CD4-positive, alpha-beta memory T cell (primary cell): ENCODE data around the gene MINAR1. TPM values are rescaled to one million over a fixed set of nuclear protein-coding genes. Genes with fewer than 3 reads are reported as not detected.

Source experiments
- CTCF ChIA-PET: fragments of 350-600 bp; sonication (Branson Sonifier 250); formaldehyde crosslinking; loops from one replicate; lab custom pipeline; 2021; ENCODE audit warnings: inconsistent platforms; ENCODE audit not compliant: partially characterized antibody; lab: Charles Lee
- POLR2A ChIA-PET: fragments of 350-600 bp; sonication (Branson Sonifier 250); formaldehyde crosslinking; loops from one replicate; lab custom pipeline; 2021; ENCODE audit not compliant: partially characterized antibody; lab: Charles Lee
- DNase-seq, 5 donors: peaks; one replicate each; pipeline versions ENCODE4 v3.0.0 to v3.0.0-alpha.2; 2020 to 2022; ENCODE audit warnings: mixed read lengths in 1 of 5
- H3K27ac ChIP-seq: one replicate; pipeline ENCODE4 v1.7.0; 2013; ENCODE audit warnings: low read depth, low read length
- H3K27me3 ChIP-seq: 2 replicates; pipeline ENCODE4 v1.7.0; 2013; ENCODE audit warnings: mild to moderate bottlenecking, low read length, moderate library complexity; ENCODE audit not compliant: insufficient read depth
- H3K36me3 ChIP-seq: 2 replicates; pipeline ENCODE4 v1.7.0; 2013; ENCODE audit warnings: mild to moderate bottlenecking, low read length, moderate library complexity; ENCODE audit not compliant: insufficient read depth
- H3K4me1 ChIP-seq: 2 replicates; pipeline ENCODE4 v1.7.0; 2013; ENCODE audit warnings: mild to moderate bottlenecking, low read length, moderate library complexity; ENCODE audit not compliant: insufficient read depth
- H3K4me3 ChIP-seq, 2 donors: one replicate each; pipeline ENCODE4 v1.7.0; 2013; ENCODE audit warnings: low read length in 2 of 2, mild to moderate bottlenecking in 1 of 2
- H3K9me3 ChIP-seq, 2 donors: one replicate each; pipeline ENCODE4 v1.7.0; 2013; ENCODE audit warnings: low read length in 2 of 2, control low read depth in 1 of 2; ENCODE audit not compliant: control insufficient read depth in 1 of 2
- H3K27ac Mint-ChIP-seq, 7 donors: one replicate each; pipeline ENCODE4 v1.8.0; 2020 to 2021; ENCODE audit warnings: mixed read lengths in 7 of 7, mild to moderate bottlenecking in 6 of 7, inconsistent platforms in 3 of 7, moderate library complexity in 3 of 7
- H3K27me3 Mint-ChIP-seq, 2 donors: one replicate each; pipeline ENCODE4 v1.8.0; 2020 to 2021; ENCODE audit warnings: mixed read lengths in 2 of 2
- H3K36me3 Mint-ChIP-seq, 2 donors: one replicate each; pipeline ENCODE4 v1.8.0; 2020 to 2021; ENCODE audit warnings: mixed read lengths in 2 of 2, inconsistent platforms in 1 of 2, mild to moderate bottlenecking in 1 of 2
- H3K4me1 Mint-ChIP-seq, 4 donors: one replicate each; pipeline ENCODE4 v1.8.0; 2020 to 2021; ENCODE audit warnings: mixed read lengths in 4 of 4, mild to moderate bottlenecking in 1 of 4
- H3K4me3 Mint-ChIP-seq, 8 donors: one replicate each; pipeline ENCODE4 v1.8.0; 2020 to 2021; ENCODE audit warnings: mixed read lengths in 8 of 8, mild to moderate bottlenecking in 7 of 8, moderate library complexity in 6 of 8, inconsistent platforms in 3 of 8
- H3K9me3 Mint-ChIP-seq, 8 donors: one replicate each; pipeline ENCODE4 v1.8.0; 2020 to 2021; ENCODE audit warnings: mixed read lengths in 8 of 8, mild to moderate bottlenecking in 5 of 8, inconsistent platforms in 3 of 8, moderate library complexity in 1 of 8
- intact Hi-C: fragments of 100-400 bp; cut with micrococcal nuclease; formaldehyde crosslinking; loops from one replicate; pipeline ENCODE4 v1.15.1; 2023
- polyA plus RNA-seq, 2 donors: library from polyadenylated mRNA; unstranded; fragments of 300-500 nt; fragmentation: Illumina TruSeq; gene quantifications; one replicate each; pipeline ENCODE4 v1.2.3, GENCODE V29; 2021
- total RNA-seq, 2 experiments: library from RNA; stranded (reverse); gene quantifications; one replicate each; pipeline ENCODE4 v1.2.3, GENCODE V29; 2021

The MINAR1 gene
- total and polyA plus RNA-seq, 4 experiments from 2014 or later: 0.07 to 0.32 (median 0.30) TPM; not detected in 1

DNA sequence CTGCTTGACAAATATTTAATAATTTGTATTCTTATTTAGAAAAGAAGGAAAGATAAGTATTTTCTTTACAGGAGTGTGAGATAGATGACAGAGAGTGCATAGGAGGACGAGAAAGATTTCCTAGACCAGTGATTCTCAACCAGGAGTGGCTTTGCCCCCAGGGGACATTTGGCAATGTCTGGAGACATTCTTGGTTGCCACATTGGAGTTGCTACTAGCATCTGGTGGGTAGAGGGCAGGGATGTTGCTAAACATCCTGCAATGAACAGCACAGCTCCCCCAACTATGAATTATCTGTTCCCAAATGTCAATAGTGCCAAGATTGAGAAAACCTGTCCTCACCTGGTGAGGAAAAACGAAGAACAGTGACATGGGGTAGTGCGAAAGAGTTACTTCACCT is 30.8 kb upstream of the MINAR1 start:
- no peaks in the 10 kb centered on the region for H3K36me3 ChIP-seq
- intact Hi-C loops: no loop called here
- POLR2A ChIA-PET: no interaction called here
- DNase-seq: no peak
- no peak overlapping the region for H3K27ac Mint-ChIP-seq
- no peaks in the 10 kb centered on the region for H3K27me3 Mint-ChIP-seq
- no peak overlapping the region for H3K4me3 Mint-ChIP-seq
- H3K4me1 ChIP-seq: no peaks in the 10 kb centered on the region
- H3K27me3 ChIP-seq: no peaks in the 10 kb centered on the region
- H3K4me1 Mint-ChIP-seq: no peaks in the 10 kb centered on the region
- H3K4me3 ChIP-seq: no peak overlapping the region
- no peak overlapping the region for H3K27ac ChIP-seq
- H3K9me3 Mint-ChIP-seq: no peaks in the 10 kb centered on the region
- peaks cover 2 to 21% of the 10 kb centered on the region in 2 donors for H3K36me3 Mint-ChIP-seq
- CTCF ChIA-PET: no interaction called here
- H3K9me3 ChIP-seq: no peaks in the 10 kb centered on the region

DNA sequence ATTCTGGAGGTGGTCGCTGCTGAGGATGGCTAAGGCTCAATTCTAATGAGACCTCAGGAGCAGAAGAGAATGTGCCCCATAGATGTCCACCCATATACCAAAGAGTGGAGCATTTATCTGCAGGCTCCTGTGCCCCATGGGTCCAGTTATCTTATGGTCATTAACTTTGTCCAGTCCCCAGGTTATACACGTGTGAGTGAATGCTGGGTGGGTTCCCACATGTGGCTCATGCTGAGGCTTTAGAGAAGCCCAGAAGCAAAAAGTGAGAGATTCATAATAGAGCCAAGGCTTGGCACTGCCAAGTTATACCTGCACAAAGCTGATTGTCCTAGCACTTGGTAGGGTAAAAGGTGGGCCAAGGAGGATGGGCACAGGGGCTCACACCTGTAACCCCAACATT is 30.0 kb upstream of the MINAR1 start:
- no peaks in the 10 kb centered on the region for H3K27me3 ChIP-seq
- H3K4me3 ChIP-seq: no peak overlapping the region
- Mint-ChIP-seq H3K9me3 (no peaks in the 10 kb centered on the region), H3K4me3 (no peak overlapping the region), H3K4me1 (no peaks in the 10 kb centered on the region), H3K27me3 (no peaks in the 10 kb centered on the region), H3K27ac (no peak overlapping the region), H3K36me3 (peaks cover 2 to 21% of the 10 kb centered on the region in 2 donors)
- POLR2A ChIA-PET: no interaction called here
- no peak overlapping the region for H3K27ac ChIP-seq
- no peaks in the 10 kb centered on the region for H3K4me1 ChIP-seq
- CTCF ChIA-PET: no interaction called here
- H3K36me3 ChIP-seq: no peaks in the 10 kb centered on the region
- no peak for DNase-seq
- H3K9me3 ChIP-seq: no peaks in the 10 kb centered on the region
- intact Hi-C loops: no loop called here

DNA sequence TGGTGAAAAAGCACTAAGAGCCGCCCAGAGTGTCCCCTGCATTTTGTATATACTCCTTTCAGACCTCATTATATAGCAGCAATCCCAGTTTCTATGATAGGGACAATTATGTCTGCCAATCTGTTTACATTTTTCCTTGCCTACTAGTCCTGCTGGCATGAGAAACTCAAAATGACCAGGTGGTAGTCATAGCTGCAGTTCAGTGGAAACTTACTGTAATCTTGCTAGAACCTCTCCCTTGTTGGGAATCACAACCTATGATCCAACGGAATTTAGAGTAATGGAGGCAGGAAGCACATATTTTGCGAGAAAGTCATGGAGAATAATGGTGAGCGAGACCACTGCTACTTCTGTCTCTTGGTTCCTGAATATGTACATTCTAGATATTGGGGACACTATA is 28.6 kb upstream of the MINAR1 start:
- DNase-seq: no peak
- ChIA-PET POLR2A (no interaction called here), CTCF (interaction anchor here (1.6 kb wide), 1 partner anchor 23 kb away, joined by 3 read pairs; no protein-coding TSS in a partner anchor)
- Histone ChIP-seq H3K4me3 (no peak overlapping the region), H3K9me3 (no peaks in the 10 kb centered on the region), H3K4me1 (no peaks in the 10 kb centered on the region), H3K27ac (no peak overlapping the region), H3K36me3 (no peaks in the 10 kb centered on the region), H3K27me3 (no peaks in the 10 kb centered on the region)
- no peaks in the 10 kb centered on the region for H3K9me3 Mint-ChIP-seq
- H3K4me1 Mint-ChIP-seq: no peaks in the 10 kb centered on the region
- H3K36me3 Mint-ChIP-seq: peaks cover 2 to 18% of the 10 kb centered on the region in 2 donors
- no peak overlapping the region for H3K27ac Mint-ChIP-seq
- H3K27me3 Mint-ChIP-seq: no peaks in the 10 kb centered on the region
- no peak overlapping the region for H3K4me3 Mint-ChIP-seq
- intact Hi-C loops: no loop called here

DNA sequence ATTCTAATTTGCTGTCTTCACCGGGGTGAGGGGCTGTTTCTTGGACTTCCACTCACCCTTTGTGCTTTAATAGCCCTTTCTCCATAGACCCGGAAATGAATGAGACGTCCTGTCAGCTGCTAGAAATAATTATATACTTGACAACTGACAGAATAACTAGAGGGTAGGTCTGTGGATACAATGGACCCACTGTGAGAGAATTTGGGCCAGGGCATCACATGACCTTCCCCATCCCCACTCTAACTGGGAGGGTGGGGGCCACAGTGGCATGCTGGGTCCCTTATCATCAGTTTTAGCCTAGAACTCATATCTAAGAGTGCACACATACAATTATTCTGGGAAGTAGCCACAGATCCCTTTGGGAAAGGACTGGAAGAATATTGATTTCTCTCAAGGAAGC is 25.9 kb upstream of the MINAR1 start:
- H3K36me3 Mint-ChIP-seq: peaks cover 1 to 16% of the 10 kb centered on the region in 2 donors
- Histone ChIP-seq H3K27ac (no peak overlapping the region), H3K4me1 (no peaks in the 10 kb centered on the region), H3K27me3 (no peaks in the 10 kb centered on the region), H3K4me3 (no peak overlapping the region), H3K9me3 (no peaks in the 10 kb centered on the region), H3K36me3 (no peaks in the 10 kb centered on the region)
- intact Hi-C loops: no loop called here
- no peaks in the 10 kb centered on the region for H3K9me3 Mint-ChIP-seq
- ChIA-PET CTCF (no interaction called here), POLR2A (no interaction called here)
- H3K4me3 Mint-ChIP-seq: no peak overlapping the region
- no peaks in the 10 kb centered on the region for H3K27me3 Mint-ChIP-seq
- DNase-seq: no peak
- no peaks in the 10 kb centered on the region for H3K4me1 Mint-ChIP-seq
- H3K27ac Mint-ChIP-seq: no peak overlapping the region

DNA sequence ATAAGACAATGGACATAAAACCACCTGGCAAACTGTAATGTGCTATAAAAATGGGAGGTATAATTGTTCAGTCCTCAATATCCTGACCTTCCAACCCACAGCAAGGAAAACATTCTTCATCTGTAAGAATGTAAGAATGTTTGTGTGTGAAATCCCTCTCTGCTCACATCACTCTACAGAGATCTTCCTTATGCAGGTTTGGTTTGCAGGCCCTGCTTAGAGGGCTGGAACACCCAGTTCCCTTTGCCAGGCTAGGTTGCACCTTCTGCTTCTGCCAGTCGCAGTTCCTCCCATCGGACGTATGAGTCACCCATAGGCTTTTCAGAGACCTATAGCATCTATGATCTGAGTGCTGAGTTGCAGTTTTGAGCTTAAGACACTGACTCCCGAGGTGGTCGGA is 24.1 kb upstream of the MINAR1 start:
- Histone ChIP-seq H3K36me3 (no peaks in the 10 kb centered on the region), H3K9me3 (no peaks in the 10 kb centered on the region), H3K4me1 (no peaks in the 10 kb centered on the region), H3K27me3 (no peaks in the 10 kb centered on the region), H3K4me3 (no peak overlapping the region), H3K27ac (no peak overlapping the region)
- intact Hi-C loops: no loop called here
- no peaks in the 10 kb centered on the region for H3K9me3 Mint-ChIP-seq
- ChIA-PET POLR2A (no interaction called here), CTCF (no interaction called here)
- H3K4me3 Mint-ChIP-seq: peak overlapping the region in 1 of 8 donors; percentile 2
- DNase-seq: no peak
- no peaks in the 10 kb centered on the region for H3K27me3 Mint-ChIP-seq
- peak overlapping the region in 1 of 7 donors; percentile 10 for H3K27ac Mint-ChIP-seq
- no peaks in the 10 kb centered on the region for H3K4me1 Mint-ChIP-seq
- peaks cover 1 to 24% of the 10 kb centered on the region in 2 donors for H3K36me3 Mint-ChIP-seq

DNA sequence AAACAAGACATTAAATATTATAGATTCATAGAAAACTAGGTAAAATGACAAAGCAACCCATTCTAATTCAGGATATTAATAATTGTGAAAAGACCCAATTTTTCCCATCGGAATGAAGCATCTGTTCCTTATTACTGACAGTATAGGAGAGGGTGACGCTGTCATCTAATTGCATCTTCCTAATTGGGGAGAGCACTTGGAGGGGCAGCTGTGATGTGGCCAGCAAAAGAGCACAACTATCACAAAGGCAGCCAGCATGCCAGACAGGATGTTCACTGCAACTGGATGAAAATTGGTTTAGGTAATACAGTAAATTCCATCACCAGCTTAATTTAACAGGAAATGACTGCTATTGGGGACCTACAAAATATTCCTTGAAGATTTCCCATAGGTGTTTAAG is 21.9 kb upstream of the MINAR1 start:
- DNase-seq: no peak
- Mint-ChIP-seq H3K27ac (no peak overlapping the region), H3K4me3 (no peak overlapping the region), H3K27me3 (no peaks in the 10 kb centered on the region), H3K4me1 (no peaks in the 10 kb centered on the region), H3K9me3 (no peaks in the 10 kb centered on the region), H3K36me3 (peaks cover 1 to 28% of the 10 kb centered on the region in 2 donors)
- intact Hi-C loops: no loop called here
- H3K9me3 ChIP-seq: no peaks in the 10 kb centered on the region
- ChIA-PET CTCF (no interaction called here), POLR2A (no interaction called here)
- no peak overlapping the region for H3K27ac ChIP-seq
- H3K4me1 ChIP-seq: no peaks in the 10 kb centered on the region
- no peaks in the 10 kb centered on the region for H3K27me3 ChIP-seq
- no peak overlapping the region for H3K4me3 ChIP-seq
- no peaks in the 10 kb centered on the region for H3K36me3 ChIP-seq

DNA sequence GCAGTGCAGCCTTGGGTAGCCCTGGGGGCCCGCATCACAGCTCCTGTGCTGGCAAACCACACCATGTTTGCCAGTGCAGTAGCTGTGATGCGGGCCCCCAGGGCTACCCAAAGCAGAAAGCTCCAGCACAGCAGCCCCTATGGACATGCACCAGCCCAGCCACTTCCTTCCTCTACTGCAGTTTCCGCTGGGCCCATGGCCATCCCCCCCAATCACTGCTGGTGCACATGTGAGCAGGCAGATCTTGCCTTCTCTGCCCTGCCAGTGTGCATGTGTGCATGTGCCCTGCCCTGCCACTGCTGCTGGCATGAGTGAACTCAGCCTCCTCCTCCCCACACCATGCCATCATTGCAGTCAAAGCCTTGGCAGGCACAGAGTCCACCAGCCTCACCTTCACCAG is 20.1 kb upstream of the MINAR1 start:
- no peaks in the 10 kb centered on the region for H3K9me3 ChIP-seq
- H3K4me1 Mint-ChIP-seq: no peaks in the 10 kb centered on the region
- CTCF ChIA-PET: no interaction called here
- no peak overlapping the region for H3K4me3 Mint-ChIP-seq
- H3K36me3 Mint-ChIP-seq: peaks cover 1 to 34% of the 10 kb centered on the region in 2 donors
- no peaks in the 10 kb centered on the region for H3K9me3 Mint-ChIP-seq
- POLR2A ChIA-PET: no interaction called here
- H3K4me1 ChIP-seq: no peaks in the 10 kb centered on the region
- no peaks in the 10 kb centered on the region for H3K36me3 ChIP-seq
- no peak for DNase-seq
- H3K4me3 ChIP-seq: no peak overlapping the region
- intact Hi-C loops: no loop called here
- H3K27me3 ChIP-seq: no peaks in the 10 kb centered on the region
- H3K27me3 Mint-ChIP-seq: no peaks in the 10 kb centered on the region
- H3K27ac ChIP-seq: no peak overlapping the region
- H3K27ac Mint-ChIP-seq: no peak overlapping the region

DNA sequence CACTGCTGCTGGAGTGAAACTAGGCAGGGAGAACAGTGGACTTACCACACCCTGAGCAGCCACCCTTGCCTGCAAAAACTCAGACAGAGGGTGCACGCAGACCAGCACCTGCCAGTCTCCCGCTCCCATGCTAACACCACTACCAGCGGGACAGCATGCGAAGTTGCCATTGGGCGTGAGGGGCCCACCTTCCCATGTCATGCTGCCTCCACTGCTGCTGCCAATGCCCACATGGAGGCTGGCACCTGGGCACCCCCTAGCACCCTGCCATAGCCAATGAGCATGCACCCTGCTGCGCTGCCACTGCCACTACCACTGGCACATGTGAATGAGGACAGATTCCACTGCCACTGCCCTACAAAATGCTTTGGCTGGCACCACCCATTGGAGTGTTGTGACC is 19.7 kb upstream of the MINAR1 start:
- Mint-ChIP-seq H3K36me3 (peaks cover 1 to 34% of the 10 kb centered on the region in 2 donors), H3K4me1 (no peaks in the 10 kb centered on the region), H3K27ac (no peak overlapping the region), H3K27me3 (no peaks in the 10 kb centered on the region), H3K9me3 (no peaks in the 10 kb centered on the region), H3K4me3 (no peak overlapping the region)
- H3K9me3 ChIP-seq: no peaks in the 10 kb centered on the region
- H3K27ac ChIP-seq: no peak overlapping the region
- H3K4me1 ChIP-seq: no peaks in the 10 kb centered on the region
- POLR2A ChIA-PET: no interaction called here
- H3K36me3 ChIP-seq: no peaks in the 10 kb centered on the region
- intact Hi-C loops: no loop called here
- DNase-seq: no peak
- H3K4me3 ChIP-seq: no peak overlapping the region
- CTCF ChIA-PET: no interaction called here
- no peaks in the 10 kb centered on the region for H3K27me3 ChIP-seq
